Activated CD8-positive, alpha-beta T cell treated with anti-CD3 and anti-CD28 coated beads for 36 hours (primary cell): ENCODE results near the gene TNNI3K. TPM values are rescaled to one million over a fixed set of nuclear protein-coding genes. Genes with fewer than 3 reads are reported as not detected.

Experiments
- ATAC-seq: fragments of 200-7000 bp; cut with Tn5 transposase; one replicate; pipeline ENCODE4 v1.10.0; 2021; ENCODE audit warnings: mild to moderate bottlenecking, moderate library complexity
- CTCF ChIA-PET: fragments of 350-600 bp; sonication (Branson Sonifier 250); formaldehyde crosslinking; loops from one replicate; lab custom pipeline; 2021; ENCODE audit warnings: antibody characterized with exemption; lab: Charles Lee
- POLR2A ChIA-PET: fragments of 350-600 bp; sonication (Branson Sonifier 250); formaldehyde crosslinking; loops from one replicate; lab custom pipeline; 2021; ENCODE audit warnings: antibody characterized with exemption; lab: Charles Lee
- DNase-seq: peaks from one replicate; pipeline ENCODE4 v3.0.0-alpha.2; 2020
- H3K27ac Mint-ChIP-seq: one replicate; pipeline ENCODE4 v1.8.0; 2021; ENCODE audit warnings: mild to moderate bottlenecking, mixed read lengths
- H3K27me3 Mint-ChIP-seq: one replicate; pipeline ENCODE4 v1.8.0; 2021; ENCODE audit warnings: mixed read lengths
- H3K36me3 Mint-ChIP-seq: one replicate; pipeline ENCODE4 v1.8.0; 2021; ENCODE audit warnings: low read depth, mixed read lengths
- H3K4me1 Mint-ChIP-seq: one replicate; pipeline ENCODE4 v1.8.0; 2021; ENCODE audit warnings: low read depth, mixed read lengths
- H3K4me3 Mint-ChIP-seq: one replicate; pipeline ENCODE4 v1.8.0; 2021; ENCODE audit warnings: mild to moderate bottlenecking, moderate library complexity, mixed read lengths
- H3K9me3 Mint-ChIP-seq: one replicate; pipeline ENCODE4 v1.8.0; 2021; ENCODE audit warnings: mixed read lengths
- CTCF ChIP-seq: fragments of 200-600 bp; IDR thresholded peaks from one replicate; pipeline ENCODE4 v1.8.0; 2022; ENCODE audit warnings: antibody characterized with exemption, mild to moderate bottlenecking
- intact Hi-C: fragments of 100-400 bp; cut with micrococcal nuclease; formaldehyde crosslinking; loops from one replicate; pipeline ENCODE4 v1.10.0; 2022
- total RNA-seq, 2 experiments: library from RNA; stranded (reverse); gene quantifications; one replicate each; pipeline ENCODE4 v1.2.3, GENCODE V29; 2021

Gene TNNI3K
- total RNA-seq, 2 experiments from 2014 or later = 0.52 TPM; not detected in 1

GRCh38 chr1:74481607-74482006, 246.4 kb downstream of the TNNI3K start:
- Mint-ChIP-seq H3K36me3 (no peaks in the 10 kb centered on the region), H3K4me3 (no peak overlapping the region), H3K27ac (no peak overlapping the region), H3K27me3 (peaks cover 2% of the 10 kb centered on the region), H3K9me3 (no peaks in the 10 kb centered on the region), H3K4me1 (no peaks in the 10 kb centered on the region)
- DNase-seq (no peak), ATAC-seq (no peak)
- intact Hi-C loops = no loop called here
- no peak for TF ChIP-seq CTCF
- CTCF ChIA-PET = interaction anchor here (1.5 kb wide), 1 partner anchor 11 kb away, joined by 3 read pairs; no protein-coding TSS in a partner anchor
- POLR2A ChIA-PET = no interaction called here

GRCh38 chr1:74485622-74486021, 250.4 kb downstream of the TNNI3K start:
- POLR2A ChIA-PET = no interaction called here
- Mint-ChIP-seq H3K36me3 (no peaks in the 10 kb centered on the region), H3K9me3 (no peaks in the 10 kb centered on the region), H3K4me1 (no peaks in the 10 kb centered on the region), H3K27ac (no peak overlapping the region), H3K27me3 (peaks cover 2% of the 10 kb centered on the region), H3K4me3 (no peak overlapping the region)
- ATAC-seq (no peak), DNase-seq (no peak)
- CTCF ChIA-PET = no interaction called here
- intact Hi-C loops = no loop called here
- no peak for TF ChIP-seq CTCF

DNA sequence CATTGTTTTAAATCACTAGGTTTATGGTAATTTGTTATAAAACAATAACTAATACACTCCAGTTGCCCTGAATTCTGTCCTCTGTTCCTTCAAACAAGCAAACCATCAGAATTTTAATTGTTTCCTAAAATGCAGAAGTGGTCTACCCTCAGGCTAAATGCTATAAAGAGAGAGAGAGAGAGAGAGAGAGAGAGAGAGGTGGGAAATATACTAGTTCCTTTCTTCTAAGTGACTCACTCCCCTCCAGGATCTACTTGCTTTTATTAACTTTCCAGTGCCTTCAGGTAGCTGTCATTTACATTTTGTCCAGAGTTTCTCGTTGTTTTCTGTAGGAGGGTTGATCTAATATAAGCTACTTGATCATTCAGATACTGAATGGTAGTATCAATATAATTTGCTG, 250.8 kb downstream of the TNNI3K start:
- intact Hi-C loops = no loop called here
- H3K4me3 Mint-ChIP-seq = no peak overlapping the region
- no peaks in the 10 kb centered on the region for H3K4me1 Mint-ChIP-seq
- ATAC-seq = no peak
- no peaks in the 10 kb centered on the region for H3K36me3 Mint-ChIP-seq
- POLR2A ChIA-PET = no interaction called here
- CTCF ChIA-PET = no interaction called here
- peaks cover 2% of the 10 kb centered on the region for H3K27me3 Mint-ChIP-seq
- no peak for TF ChIP-seq CTCF
- no peak for DNase-seq
- no peaks in the 10 kb centered on the region for H3K9me3 Mint-ChIP-seq
- no peak overlapping the region for H3K27ac Mint-ChIP-seq

GRCh38 chr1:74496669-74497068, 261.5 kb downstream of the TNNI3K start:
- no peak for ATAC-seq
- intact Hi-C loops = no loop called here

DNA sequence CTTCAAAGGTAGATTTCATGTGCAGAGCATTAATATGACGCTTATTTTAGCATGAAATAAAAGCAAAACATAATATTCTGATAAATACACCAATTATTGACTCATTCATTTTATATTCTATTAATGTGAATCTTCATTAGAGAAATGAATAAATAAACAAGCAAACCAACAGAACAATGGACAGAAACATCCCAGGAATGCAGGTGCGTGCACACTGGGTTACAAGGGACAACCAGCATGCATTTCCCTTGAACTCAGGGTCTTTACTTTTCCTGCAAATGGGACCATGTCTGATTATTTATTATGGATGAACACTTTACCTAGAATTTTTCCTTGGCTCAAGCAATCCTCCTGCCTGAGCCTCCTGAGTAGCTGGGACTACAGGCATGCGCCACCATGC, 263.7 kb downstream of the TNNI3K start:
- intact Hi-C loops = no loop called here
- Mint-ChIP-seq H3K27me3 (no peaks in the 10 kb centered on the region), H3K27ac (no peak overlapping the region), H3K36me3 (no peaks in the 10 kb centered on the region), H3K9me3 (no peaks in the 10 kb centered on the region), H3K4me3 (no peak overlapping the region), H3K4me1 (no peaks in the 10 kb centered on the region)
- CTCF ChIA-PET = no interaction called here
- POLR2A ChIA-PET = no interaction called here
- ATAC-seq (no peak), DNase-seq (no peak)
- TF ChIP-seq CTCF = no peak

More at GRCh38 chr1:74496669-74497068, 261.5 kb downstream of the TNNI3K start:
- DNase-seq = no peak
- Mint-ChIP-seq H3K4me1 (no peaks in the 10 kb centered on the region), H3K27ac (no peak overlapping the region), H3K4me3 (no peak overlapping the region), H3K9me3 (no peaks in the 10 kb centered on the region), H3K36me3 (no peaks in the 10 kb centered on the region), H3K27me3 (no peaks in the 10 kb centered on the region)
- POLR2A ChIA-PET = no interaction called here
- no peak for TF ChIP-seq CTCF
- CTCF ChIA-PET = interaction anchor here (1.5 kb wide), 1 partner anchor 10 kb away, joined by 3 read pairs; no protein-coding TSS in a partner anchor
